K562 (cell line): ENCODE measurements around the gene NRF1. TPM values are rescaled to one million over a fixed set of nuclear protein-coding genes. Genes with fewer than 3 reads are reported as not detected.
A peak's percentile ranks its signal among the peaks of the same experiment; 100 is the strongest.

Experiments used
- ATAC-seq: fragments of 200-7000 bp; cut with Tn5 transposase; 3 replicates; pipeline ENCODE4 v1.9.1; 2020; ENCODE audit warnings: moderate library complexity
- BruUV-seq: library from RNA; stranded (reverse); fragments of 400-500 nt; replicated peaks from 2 replicates; lab custom pipeline; 2021; lab: Mats Ljungman, UMichigan
- CTCF ChIA-PET: fragments of 300-600 bp; formaldehyde crosslinking; extraction: SDS; loops from one replicate; lab custom pipeline; 2021; ENCODE audit warnings: low intra/inter-chr PET ratio; lab: Yijun Ruan, JAX
- POLR2A ChIA-PET: fragments of 300-600, 350-650 bp; sonication (Branson Sonifier 250); formaldehyde crosslinking; extraction: SDS; loops from one replicate; lab custom pipeline; 2021; ENCODE audit warnings: antibody characterized with exemption, inconsistent platforms; lab: Yijun Ruan, JAX
- DNase-seq, 4 experiments: peaks; one replicate each; pipeline versions ENCODE4 v3.0.0 to v3.0.0-alpha.2; 2011 to 2018; ENCODE audit warnings: low spot score in 3 of 4, mixed read lengths in 3 of 4; ENCODE audit errors: extremely low read depth in 1 of 4
- FAIRE-seq: peaks from 2 replicates; lab custom pipeline; 2011; peaks lifted over from hg19 to GRCh38; lab: Jason Lieb, UNC
- H2AFZ ChIP-seq: 2 replicates; pipeline ENCODE4 v1.6.0; 2011; ENCODE audit warnings: low read depth, low read length, control low read depth, inconsistent platforms
- H3K27ac ChIP-seq: fragments of 200-600 bp; 3 replicates; pipeline ENCODE4 v1.8.0; 2011; ENCODE audit warnings: low read depth, mild to moderate bottlenecking, control low read depth, inconsistent platforms, low read length, moderate library complexity, mixed read lengths; ENCODE audit errors: extremely low read depth
- H3K27me3 ChIP-seq, 2 experiments: fragments of 300-600 bp in 1 of 2; 2 replicates in 1 of 2; 3 replicates in 1 of 2; pipeline versions ENCODE4 v1.6.0 to v1.8.0; 2011; ENCODE audit warnings: inconsistent platforms in 2 of 2, low read length in 2 of 2, mild to moderate bottlenecking in 1 of 2, mixed read lengths in 1 of 2, moderate library complexity in 1 of 2; ENCODE audit not compliant: control insufficient read depth in 2 of 2, insufficient read depth in 2 of 2
- H3K36me3 ChIP-seq: fragments of 300-600 bp; 3 replicates; pipeline ENCODE4 v1.8.0; 2011; ENCODE audit warnings: mild to moderate bottlenecking, low read length, inconsistent platforms; ENCODE audit not compliant: control insufficient read depth, insufficient read depth
- H3K4me1 ChIP-seq, 2 experiments: fragments of 200-600 bp in 1 of 2; replicated peaks in 1 of 2; 2 replicates in 1 of 2; 3 replicates in 1 of 2; pipeline versions ENCODE4 v1.5.1 to v1.8.0; 2011; ENCODE audit warnings: inconsistent platforms in 2 of 2, low read length in 2 of 2, mild to moderate bottlenecking in 1 of 2, mixed read lengths in 1 of 2, moderate library complexity in 1 of 2; ENCODE audit not compliant: control insufficient read depth in 2 of 2, insufficient read depth in 2 of 2
- H3K4me2 ChIP-seq: 2 replicates; pipeline ENCODE4 v1.6.1; 2011; ENCODE audit warnings: low read length, control low read depth, inconsistent platforms, mixed read lengths; ENCODE audit not compliant: insufficient read depth
- H3K4me3 ChIP-seq: fragments of 200-600 bp; sonication (generic), shearing (Covaris generic); 2 replicates; pipeline ENCODE4 v1.5.1; 2016; ENCODE audit warnings: control low read depth, inconsistent platforms
- H3K79me2 ChIP-seq: fragments of 200-600 bp; 3 replicates; pipeline ENCODE4 v1.8.0; 2011; ENCODE audit warnings: low read length, inconsistent platforms; ENCODE audit not compliant: control insufficient read depth, insufficient read depth
- H3K9ac ChIP-seq, 2 experiments: 2 replicates each; pipeline versions ENCODE4 v1.6.0 to v1.6.1; 2011; ENCODE audit warnings: low read depth in 2 of 2, low read length in 2 of 2, control low read depth in 1 of 2, inconsistent platforms in 1 of 2, mild to moderate bottlenecking in 1 of 2, mixed read lengths in 1 of 2; ENCODE audit not compliant: insufficient read depth in 1 of 2
- H3K9me1 ChIP-seq: one replicate; pipeline ENCODE4 v1.6.0; 2011; ENCODE audit warnings: inconsistent platforms, mild to moderate bottlenecking, low read length, moderate library complexity; ENCODE audit not compliant: control insufficient read depth, insufficient read depth
- H3K9me3 ChIP-seq: replicated peaks from 2 replicates; pipeline ENCODE4 v1.5.1; 2011; ENCODE audit warnings: low read depth, low read length, inconsistent platforms; ENCODE audit not compliant: control insufficient read depth, insufficient read depth
- H4K20me1 ChIP-seq: replicated peaks from 2 replicates; pipeline ENCODE4 v1.6.1; 2011; ENCODE audit warnings: low read length, inconsistent platforms, mixed read lengths; ENCODE audit not compliant: control insufficient read depth, insufficient read depth
- BDP1 ChIP-seq: IDR thresholded peaks from 3 replicates; pipeline ENCODE4 v1.6.1; 2011; ENCODE audit not compliant: insufficient read length, insufficient read depth
- CSDE1 ChIP-seq, 2 experiments: fragments of 450-650 bp; IDR thresholded peaks; 2 replicates each; pipeline ENCODE4 v1.6.1; 2016; ENCODE audit warnings: mild to moderate bottlenecking in 1 of 2
- EP400 ChIP-seq: fragments of 450-650 bp; IDR thresholded peaks from 2 replicates; pipeline ENCODE4 v1.6.1; 2017; ENCODE audit warnings: antibody characterized with exemption, mild to moderate bottlenecking, moderate library complexity
- FOXA3 ChIP-seq, 2 experiments: fragments of 450-650 bp in 1 of 2; sonication (generic) in 1 of 2; formaldehyde crosslinking; IDR thresholded peaks in 1 of 2; conservative IDR thresholded peaks in 1 of 2; 2 replicates each; pipeline versions ENCODE4 v1.4.0 to v1.8.0; 2020 to 2022; ENCODE audit warnings: mild to moderate bottlenecking in 2 of 2, missing genetic modification reagents in 1 of 2
- FOXJ3 ChIP-seq: sonication (generic); formaldehyde crosslinking; IDR thresholded peaks from 2 replicates; pipeline ENCODE4 v1.4.0; 2020; ENCODE audit warnings: mild to moderate bottlenecking, missing genetic modification reagents
- IRF2 ChIP-seq: sonication (generic); formaldehyde crosslinking; IDR thresholded peaks from 2 replicates; pipeline ENCODE4 v1.8.1; 2022; ENCODE audit warnings: mild to moderate bottlenecking, missing genetic modification reagents
- JUND ChIP-seq, 2 experiments: IDR thresholded peaks; 2 replicates in 1 of 2; 3 replicates in 1 of 2; pipeline ENCODE4 v1.6.1; 2011; ENCODE audit warnings: borderline replicate concordance in 2 of 2, low read depth in 2 of 2, low read length in 2 of 2, improper control_type of control experiment in 1 of 2, missing biosample characterization in 1 of 2, missing genetic modification characterization in 1 of 2, missing genetic modification reagents in 1 of 2
- KDM5B ChIP-seq: fragments of 200-600 bp; sonication (generic); IDR thresholded peaks from 2 replicates; pipeline ENCODE4 v1.6.1; 2012; ENCODE audit warnings: low read depth, mild to moderate bottlenecking, moderate library complexity, low read length, control low read depth, inconsistent platforms; ENCODE audit not compliant: insufficient replicate concordance
- ZC3H11A ChIP-seq: IDR thresholded peaks from 2 replicates; pipeline ENCODE4 v1.6.1; 2012; ENCODE audit warnings: low read depth, low read length, improper control_type of control experiment
- ZEB2 ChIP-seq: fragments of 450-650 bp; IDR thresholded peaks from 2 replicates; pipeline ENCODE4 v1.6.1; 2016
- ZNF175 ChIP-seq: fragments of 200-800 bp; sonication (Bioruptor generic); IDR thresholded peaks from 2 replicates; pipeline ENCODE4 v1.6.1; 2016; ENCODE audit warnings: low read depth, mild to moderate bottlenecking, missing genetic modification characterization, missing compliant biosample characterization
- ZNF224 ChIP-seq: sonication (generic); formaldehyde crosslinking; IDR thresholded peaks from 2 replicates; pipeline ENCODE4 v1.8.0; 2022; ENCODE audit warnings: mild to moderate bottlenecking, missing genetic modification reagents
- ZNF77 ChIP-seq: fragments of 250-450 bp; sonication (Bioruptor Pico); IDR thresholded peaks from 2 replicates; pipeline ENCODE4 v1.5.0; 2020
- WGBS: fragments of 100-300 bp; shearing (Covaris generic); methylation state at CpG from one replicate; pipeline ENCODE4 v1.1.6; 2016; ENCODE audit warnings: low coverage, mixed read lengths; ENCODE audit not compliant: insufficient coverage; ENCODE audit errors: missing lambda C conversion rate; 5-methylcytosine and 5-hydroxymethylcytosine counted together
- in situ Hi-C: fragments of 300-500 bp; cut with MboI; formaldehyde crosslinking; loops from 4 replicates; pipeline ENCODE4 v1.15.0; 2018; ENCODE audit warnings: inconsistent platforms, mixed read lengths
- intact Hi-C: fragments of 100-400 bp; cut with micrococcal nuclease; formaldehyde crosslinking; loops from 2 replicates; pipeline ENCODE4 v1.14.2; 2022
- polyA plus RNA-seq, 8 experiments: library from polyadenylated mRNA; depleted of rRNA in 4 of 8; stranded (reverse) in 5 of 8; unstranded in 3 of 8; fragments of >200 nt; fragmentation: Nextera tagmentation in 2 of 8; fragmentation: Illumina TruSeq in 1 of 8; extraction: Ambion mirVana in 2 of 8; extraction: Trizol in 1 of 8; gene quantifications; 2 replicates each; pipeline versions ENCODE4 v1.2.1 to v1.2.3, GENCODE V29; 2011 to 2014; ENCODE audit warnings: inconsistent platforms in 1 of 8, missing spikeins in 1 of 8
- total RNA-seq, 7 experiments: library from RNA; depleted of rRNA in 6 of 7; stranded (reverse); fragments of >200 nt in 6 of 7; fragmentation: Illumina TruSeq in 2 of 7; extraction: Trizol in 2 of 7; gene quantifications; 2 replicates each; pipeline versions ENCODE4 v1.2.1 to v1.2.3, GENCODE V29; 2011 to 2021; ENCODE audit warnings: low replicate concordance in 1 of 7
- TF ChIP-seq, protein P1 (sequence below): fragments of 200-800 bp; sonication (Bioruptor generic); IDR thresholded peaks from 2 replicates; pipeline ENCODE4 v1.6.1; 2017; ENCODE audit warnings: missing genetic modification characterization, missing compliant biosample characterization

Gene NRF1
- total and polyA plus RNA-seq, 9 of the 15 experiments (the other 6 are each of a cell fraction or from before 2014, with no cell fraction given): 8.6 to 28.8 (median 20.3) TPM

DNA sequence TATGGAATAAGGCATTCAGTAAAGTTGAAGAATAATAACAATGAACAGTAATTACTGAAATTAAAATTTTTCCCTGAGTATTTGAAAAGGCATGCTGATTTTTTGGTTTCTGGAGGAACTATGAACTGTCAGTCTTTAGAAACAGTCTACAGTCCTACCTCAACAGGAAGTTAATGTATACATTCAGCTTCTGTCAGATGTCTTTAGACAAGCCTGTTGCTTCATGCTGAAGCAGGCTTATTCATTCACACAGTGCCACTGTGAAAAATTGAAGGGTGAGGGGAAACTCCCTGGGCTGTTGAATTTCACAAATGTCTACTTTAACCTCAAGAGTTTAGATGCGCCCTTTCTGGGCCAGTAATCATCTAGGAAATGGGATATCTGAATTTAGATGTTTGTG, 3.5 kb downstream of the NRF1 start:
- TF ChIP-seq FOXA3 (CRISPR knock-in tag; conservative IDR thresholded peaks at IDR 0.05 in 1 of 2, IDR thresholded peaks at IDR 0.05 in 1 of 2): 0 out of 4 replicates have a peak, but pooled peaks of 1 of the 2 experiments have one; percentile 22
- no peak for TF ChIP-seq ZNF175 (CRISPR knock-in tag)
- 0 out of 2 replicates have a peak, but pooled peaks have one; percentile 26 for TF ChIP-seq EP400
- TF ChIP-seq, all 486 proteins: peak for 2
- H4K20me1 ChIP-seq: peaks cover 28% of the 10 kb centered on the region; the same call in 1 of the 2 replicates
- POLR2A ChIA-PET: interaction anchor here (0.6 to 2.1 kb wide), 3 partner anchors 8 to 560 kb away, joined by 3 to 10 read pairs (median 3); partner anchors contain the start of gene TNPO3
- CTCF ChIA-PET: no interaction called here
- intact Hi-C loops (no loop called here), in situ Hi-C loops (no loop called here)
- TSS peak; percentile 11 for BruUV-seq
- 100% methylated on average over 1 of the region's 1 CpG for WGBS
- H3K27me3 ChIP-seq: no peaks in the 10 kb centered on the region
- 0 out of 4 replicates have a peak overlapping the region, but pooled peaks of 1 of the 2 experiments have one; percentile 1 for H3K9ac ChIP-seq
- no peaks in the 10 kb centered on the region for H3K9me1 ChIP-seq
- H3K4me2 ChIP-seq: no peak overlapping the region
- H3K36me3 ChIP-seq: peaks cover under 1% of the 10 kb centered on the region; the same call in 1 of the 3 replicates
- peaks cover 18 to 46% of the 10 kb centered on the region in 2 experiments for H3K4me1 ChIP-seq
- no peak for FAIRE-seq
- ATAC-seq: no peak
- H3K27ac ChIP-seq: no peak overlapping the region; the same call in 2 of the 3 replicates
- H2AFZ ChIP-seq: no peak overlapping the region
- H3K9me3 ChIP-seq: no peaks in the 10 kb centered on the region
- peaks cover 95% of the 10 kb centered on the region for H3K79me2 ChIP-seq
- DNase-seq: no peak
- H3K4me3 ChIP-seq: no peak overlapping the region

DNA sequence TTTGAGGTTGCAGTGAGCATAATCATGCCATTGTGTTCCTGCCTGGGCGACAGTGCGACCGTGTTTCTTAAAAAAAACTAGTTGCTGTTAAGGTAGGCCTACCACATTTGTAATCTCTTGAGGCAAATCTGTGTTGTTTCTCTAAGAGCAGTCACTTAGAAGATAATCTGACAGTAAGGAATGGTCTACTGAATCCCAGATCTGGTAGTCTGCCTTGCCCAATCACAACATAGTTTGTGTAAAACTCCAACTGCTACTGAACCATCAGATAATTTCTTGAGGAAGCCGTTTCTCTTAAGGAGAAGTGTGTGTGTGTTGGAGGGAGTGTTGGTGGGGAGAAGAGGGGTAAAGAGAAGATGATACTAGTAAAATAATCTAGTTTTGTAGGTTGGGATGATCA, 5.0 kb downstream of the NRF1 start:
- Histone ChIP-seq H3K36me3 (no peaks in the 10 kb centered on the region), H2AFZ (no peak overlapping the region), H3K79me2 (peaks cover 94% of the 10 kb centered on the region), H3K4me1 (peaks cover 12 to 43% of the 10 kb centered on the region in 2 experiments), H3K9ac (no peak overlapping the region), H3K4me2 (no peak overlapping the region), H3K27ac (peak overlapping the region; percentile 1; the same call in 1 of the 3 replicates), H3K4me3 (no peak overlapping the region), H4K20me1 (peaks cover 28% of the 10 kb centered on the region; the same call in 1 of the 2 replicates), H3K9me1 (no peaks in the 10 kb centered on the region), H3K27me3 (no peaks in the 10 kb centered on the region), H3K9me3 (no peaks in the 10 kb centered on the region)
- in situ Hi-C loops: no loop called here
- ChIA-PET CTCF (no interaction called here), POLR2A (interaction anchor here (0.9 to 1.2 kb wide), 2 partner anchors 9 to 12 kb away, joined by 3 read pairs; no protein-coding TSS in a partner anchor)
- no peak; the same call in 2 of the 3 replicates for ATAC-seq
- no TSS peak for BruUV-seq
- 7% methylated on average over 4 of the region's 4 CpGs for WGBS
- FAIRE-seq: peak; percentile 48
- intact Hi-C loops: no loop called here
- peak in 2 of 4 experiments; percentile 35 to 44 for DNase-seq
- TF ChIP-seq FOXJ3 (CRISPR knock-in tag) (no peak), CSDE1 (IDR thresholded peaks at IDR 0.05) (no peak), KDM5B (no peak), BDP1 (no peak), ZC3H11A (no peak), JUND (IDR thresholded peaks at IDR 0.05; ENCODE audit: borderline replicate concordance, low read depth, low read length) (0 out of 2 replicates have a peak, but pooled peaks have one; percentile 7), JUND (tag; IDR thresholded peaks at IDR 0.05; ENCODE audit: borderline replicate concordance, low read depth, low read length) (no peak; the same call in 2 of the 3 replicates), ZNF77 (CRISPR knock-in tag) (no peak), ZEB2 (no peak; the same call in 1 of the 2 replicates), IRF2 (CRISPR knock-in tag) (no peak), ZNF224 (CRISPR knock-in tag) (no peak)
- TF ChIP-seq, protein P1, sequence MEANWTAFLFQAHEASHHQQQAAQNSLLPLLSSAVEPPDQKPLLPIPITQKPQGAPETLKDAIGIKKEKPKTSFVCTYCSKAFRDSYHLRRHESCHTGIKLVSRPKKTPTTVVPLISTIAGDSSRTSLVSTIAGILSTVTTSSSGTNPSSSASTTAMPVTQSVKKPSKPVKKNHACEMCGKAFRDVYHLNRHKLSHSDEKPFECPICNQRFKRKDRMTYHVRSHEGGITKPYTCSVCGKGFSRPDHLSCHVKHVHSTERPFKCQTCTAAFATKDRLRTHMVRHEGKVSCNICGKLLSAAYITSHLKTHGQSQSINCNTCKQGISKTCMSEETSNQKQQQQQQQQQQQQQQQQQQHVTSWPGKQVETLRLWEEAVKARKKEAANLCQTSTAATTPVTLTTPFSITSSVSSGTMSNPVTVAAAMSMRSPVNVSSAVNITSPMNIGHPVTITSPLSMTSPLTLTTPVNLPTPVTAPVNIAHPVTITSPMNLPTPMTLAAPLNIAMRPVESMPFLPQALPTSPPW (CRISPR knock-in tag): peak; percentile 34; the same call in 1 of the 2 replicates
